Measurements from ENCODE around the gene ANO3.
"Not testable (repeated sequence)": the region's sequence is repeated elsewhere in the genome, so short reads cannot be mapped to it uniquely, and the experiment has no call there.

Gene ANO3

GRCh38 chr11:26571861-26572654 lies 240.1 kb downstream of the ANO3 start, which contains the start of gene MUC15:
MUC15 (minus strand) TSS chr11:26572263; CDS start chr11:26567094, 5,169 bp downstream.
- no peak for DNase-seq (ENCODE audit: low read depth in 3 of 3, low spot score in 1 of 3)

GRCh38 chr11:26572770-26573402 lies 241.0 kb downstream of the ANO3 start:
- no peak for DNase-seq (ENCODE audit: low read depth in 3 of 3, low spot score in 1 of 3)

- DNase-seq (ENCODE audit: low read depth in 3 of 3, low spot score in 1 of 3), result no peak
These were observed 242.0 kb downstream of the ANO3 start for GRCh38 chr11:26573896-26574295.

GRCh38 chr11:26575946-26576345 lies 244.0 kb downstream of the ANO3 start:
- no peak for DNase-seq (ENCODE audit: low read depth in 3 of 3, low spot score in 1 of 3)

- no peak for DNase-seq (ENCODE audit: low read depth in 3 of 3, low spot score in 1 of 3)
These were observed 247.2 kb downstream of the ANO3 start for GRCh38 chr11:26578998-26579661.

- DNase-seq (ENCODE audit: low read depth in 3 of 3, low spot score in 1 of 3), result no peak
These were observed 247.8 kb downstream of the ANO3 start for GRCh38 chr11:26579683-26580082.

GRCh38 chr11:26580929-26581328 lies 249.0 kb downstream of the ANO3 start:
- DNase-seq (ENCODE audit: low read depth in 3 of 3, low spot score in 1 of 3), result no peak

- DNase-seq (ENCODE audit: low read depth in 3 of 3, low spot score in 1 of 3), result no peak
These were observed 251.6 kb downstream of the ANO3 start for GRCh38 chr11:26583550-26583949.

GRCh38 chr11:26584818-26585217 lies 252.9 kb downstream of the ANO3 start:
- DNase-seq (ENCODE audit: low read depth in 3 of 3, low spot score in 1 of 3), result no peak

GRCh38 chr11:26587073-26587472 lies 255.1 kb downstream of the ANO3 start:
- DNase-seq (ENCODE audit: low read depth in 3 of 3, low spot score in 1 of 3), result no peak

- DNase-seq (ENCODE audit: low read depth in 3 of 3, low spot score in 1 of 3), result no peak
These were observed 261.8 kb downstream of the ANO3 start for GRCh38 chr11:26593691-26594090.

- not testable (repeated sequence) for DNase-seq (ENCODE audit: low read depth in 3 of 3, low spot score in 1 of 3)
These were observed 263.4 kb downstream of the ANO3 start for GRCh38 chr11:26595207-26595865.

GRCh38 chr11:26597049-26597689 lies 265.2 kb downstream of the ANO3 start:
- DNase-seq (ENCODE audit: low read depth in 3 of 3, low spot score in 1 of 3), result not testable (repeated sequence)

GRCh38 chr11:26597899-26598298 lies 266.0 kb downstream of the ANO3 start:
- no peak for DNase-seq (ENCODE audit: low read depth in 3 of 3, low spot score in 1 of 3)

- DNase-seq (ENCODE audit: low read depth in 3 of 3, low spot score in 1 of 3), result no peak
These were observed 267.5 kb downstream of the ANO3 start for GRCh38 chr11:26599425-26599824.

- no peak for DNase-seq (ENCODE audit: low read depth in 3 of 3, low spot score in 1 of 3)
These were observed 268.0 kb downstream of the ANO3 start for GRCh38 chr11:26599876-26600434.

GRCh38 chr11:26607725-26608506 lies 276.0 kb downstream of the ANO3 start:
- DNase-seq (ENCODE audit: low read depth in 3 of 3, low spot score in 1 of 3), result no peak

GRCh38 chr11:26608507-26609146 lies 276.7 kb downstream of the ANO3 start:
- DNase-seq (ENCODE audit: low read depth in 3 of 3, low spot score in 1 of 3), result no peak

- DNase-seq (ENCODE audit: low read depth in 3 of 3, low spot score in 1 of 3), result no peak
These were observed 281.8 kb downstream of the ANO3 start for GRCh38 chr11:26613759-26614158.

All from stimulated activated CD4-positive, alpha-beta T cell treated with anti-CD3 and anti-CD28 coated beads, TNF-alpha, amount 100 ng/mL, for 1 hour (primary cell).